K562 (cell line): ENCODE results near the gene RNASEH1. TPM values are rescaled to one million over a fixed set of nuclear protein-coding genes. Genes with fewer than 3 reads are reported as not detected.

Source experiments
- JUN ChIP-seq, 2 experiments: sonication (generic) in 1 of 2; formaldehyde crosslinking in 1 of 2; IDR thresholded peaks; 2 replicates each; pipeline versions ENCODE4 v1.6.1 to v1.8.0; 2012 to 2022; ENCODE audit warnings: borderline replicate concordance in 2 of 2, mild to moderate bottlenecking in 2 of 2, improper control_type of control experiment in 1 of 2, low read depth in 1 of 2, low read length in 1 of 2, missing genetic modification reagents in 1 of 2
- MCM7 ChIP-seq, 2 experiments: fragments of 450-650 bp; IDR thresholded peaks; 2 replicates each; pipeline ENCODE4 v1.6.1; 2016 to 2018
- RBBP5 ChIP-seq: fragments of 200-600 bp; sonication (generic); IDR thresholded peaks from 2 replicates; pipeline ENCODE4 v1.6.1; 2012; ENCODE audit warnings: borderline replicate concordance, mild to moderate bottlenecking, low read length, control low read depth, inconsistent platforms; ENCODE audit not compliant: insufficient read depth, poor library complexity, severe bottlenecking
- RFX5 ChIP-seq: IDR thresholded peaks from 2 replicates; pipeline ENCODE4 v1.6.1; 2011; ENCODE audit warnings: low read depth, mild to moderate bottlenecking, improper control_type of control experiment, low read length
- SIN3B ChIP-seq: fragments of 450-650 bp; IDR thresholded peaks from 2 replicates; pipeline ENCODE4 v1.6.1; 2017; ENCODE audit warnings: low read depth, mild to moderate bottlenecking, moderate library complexity
- SREBF1 ChIP-seq: fragments of 150-350 bp; IDR thresholded peaks from 2 replicates; pipeline ENCODE4 v1.6.1; 2014; ENCODE audit warnings: antibody characterized with exemption, low read depth, low read length, borderline replicate concordance
- UBTF ChIP-seq, 2 experiments: IDR thresholded peaks; 2 replicates each; pipeline ENCODE4 v1.6.1; 2012; ENCODE audit warnings: improper control_type of control experiment in 2 of 2, low read depth in 2 of 2, low read length in 2 of 2, borderline replicate concordance in 1 of 2
- VEZF1 ChIP-seq: fragments of 200-800 bp; sonication (Bioruptor generic); IDR thresholded peaks from 2 replicates; pipeline ENCODE4 v1.6.1; 2017; ENCODE audit warnings: missing genetic modification characterization, missing compliant biosample characterization
- ZBTB5 ChIP-seq: fragments of 450-650 bp; IDR thresholded peaks from 2 replicates; pipeline ENCODE4 v1.6.1; 2017; ENCODE audit warnings: antibody characterized with exemption
- polyA plus RNA-seq, 8 experiments: library from polyadenylated mRNA; depleted of rRNA in 4 of 8; stranded (reverse) in 5 of 8; unstranded in 3 of 8; fragments of >200 nt; fragmentation: Nextera tagmentation in 2 of 8; fragmentation: Illumina TruSeq in 1 of 8; extraction: Ambion mirVana in 2 of 8; extraction: Trizol in 1 of 8; gene quantifications; 2 replicates each; pipeline versions ENCODE4 v1.2.1 to v1.2.3, GENCODE V29; 2011 to 2014; ENCODE audit warnings: inconsistent platforms in 1 of 8, missing spikeins in 1 of 8
- total RNA-seq, 7 experiments: library from RNA; depleted of rRNA in 6 of 7; stranded (reverse); fragments of >200 nt in 6 of 7; fragmentation: Illumina TruSeq in 2 of 7; extraction: Trizol in 2 of 7; gene quantifications; 2 replicates each; pipeline versions ENCODE4 v1.2.1 to v1.2.3, GENCODE V29; 2011 to 2021; ENCODE audit warnings: low replicate concordance in 1 of 7
- TF ChIP-seq, protein P1 (sequence below): fragments of 450-650 bp; formaldehyde crosslinking; IDR thresholded peaks from 2 replicates; pipeline ENCODE4 v1.4.0; 2022; ENCODE audit warnings: mild to moderate bottlenecking, moderate library complexity
- TF ChIP-seq, protein P2 (sequence below): fragments of 250-450 bp; sonication (Bioruptor Pico); IDR thresholded peaks from 2 replicates; pipeline ENCODE4 v1.5.0; 2021
- TF ChIP-seq, protein P3 (sequence below): sonication (generic); formaldehyde crosslinking; IDR thresholded peaks from 2 replicates; pipeline ENCODE4 v1.9.0; 2022; ENCODE audit warnings: mild to moderate bottlenecking, missing genetic modification reagents

Gene RNASEH1
- total and polyA plus RNA-seq, 9 of the 15 experiments (the other 6 are each of a cell fraction or from before 2014, with no cell fraction given), result 25.7 to 47.5 (median 42.8) TPM

DNA sequence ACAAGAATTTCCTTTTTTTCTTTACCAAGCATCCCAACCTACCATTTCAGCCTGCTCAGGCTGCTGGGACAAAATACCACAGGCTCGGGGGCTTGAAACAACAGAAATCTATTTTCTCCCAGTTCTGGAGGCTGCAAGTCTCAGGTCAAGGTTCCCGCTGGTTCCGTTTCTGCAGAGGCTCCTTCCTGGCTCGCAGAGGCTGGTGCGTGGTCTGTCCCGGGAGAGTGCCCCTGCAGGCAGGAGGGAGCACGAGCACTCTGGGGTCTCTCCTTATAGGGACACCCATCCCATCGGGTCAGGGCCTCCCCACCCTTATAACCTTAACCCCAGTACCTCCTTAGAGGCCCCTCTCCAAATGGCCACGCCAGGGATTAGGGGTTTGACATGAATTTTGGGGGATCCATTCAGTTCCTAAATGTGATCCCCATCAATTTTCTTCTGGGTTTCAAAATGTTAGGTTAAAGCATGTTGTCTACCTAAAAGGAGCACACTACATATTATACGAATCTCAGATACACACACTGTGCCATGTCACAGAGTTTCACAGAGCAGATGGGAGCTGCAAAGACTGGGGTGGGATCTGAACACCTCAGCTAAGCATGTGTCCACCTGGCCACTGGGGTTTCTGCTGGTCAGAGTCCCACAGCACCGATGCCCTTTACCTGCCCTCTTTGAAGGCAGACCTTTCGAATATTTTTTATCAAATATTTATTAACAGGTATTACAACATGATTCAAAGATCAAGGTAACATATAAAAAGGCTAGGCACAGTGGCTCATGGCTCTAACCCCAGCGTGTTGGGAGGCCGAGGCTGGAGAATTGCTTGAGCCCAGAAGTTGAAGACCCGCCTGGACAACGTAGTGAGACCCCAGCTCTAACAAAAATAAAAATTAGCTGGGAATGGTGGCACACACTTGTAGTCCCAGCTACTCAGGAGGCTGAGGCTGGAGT, 21.2 kb downstream of the RNASEH1 start (continued):
- no peak for TF ChIP-seq ZBTB5
- TF ChIP-seq, protein P1, sequence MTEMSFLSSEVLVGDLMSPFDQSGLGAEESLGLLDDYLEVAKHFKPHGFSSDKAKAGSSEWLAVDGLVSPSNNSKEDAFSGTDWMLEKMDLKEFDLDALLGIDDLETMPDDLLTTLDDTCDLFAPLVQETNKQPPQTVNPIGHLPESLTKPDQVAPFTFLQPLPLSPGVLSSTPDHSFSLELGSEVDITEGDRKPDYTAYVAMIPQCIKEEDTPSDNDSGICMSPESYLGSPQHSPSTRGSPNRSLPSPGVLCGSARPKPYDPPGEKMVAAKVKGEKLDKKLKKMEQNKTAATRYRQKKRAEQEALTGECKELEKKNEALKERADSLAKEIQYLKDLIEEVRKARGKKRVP (CRISPR knock-in tag), result no peak
- TF ChIP-seq, protein P2, sequence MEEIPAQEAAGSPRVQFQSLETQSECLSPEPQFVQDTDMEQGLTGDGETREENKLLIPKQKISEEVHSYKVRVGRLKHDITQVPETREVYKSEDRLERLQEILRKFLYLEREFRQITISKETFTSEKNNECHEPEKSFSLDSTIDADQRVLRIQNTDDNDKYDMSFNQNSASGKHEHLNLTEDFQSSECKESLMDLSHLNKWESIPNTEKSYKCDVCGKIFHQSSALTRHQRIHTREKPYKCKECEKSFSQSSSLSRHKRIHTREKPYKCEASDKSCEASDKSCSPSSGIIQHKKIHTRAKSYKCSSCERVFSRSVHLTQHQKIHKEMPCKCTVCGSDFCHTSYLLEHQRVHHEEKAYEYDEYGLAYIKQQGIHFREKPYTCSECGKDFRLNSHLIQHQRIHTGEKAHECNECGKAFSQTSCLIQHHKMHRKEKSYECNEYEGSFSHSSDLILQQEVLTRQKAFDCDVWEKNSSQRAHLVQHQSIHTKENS (CRISPR knock-in tag), result no peak
- peak; percentile 29; the same call in 1 of the 2 replicates for TF ChIP-seq VEZF1 (CRISPR knock-in tag)
- peak; percentile 1 for TF ChIP-seq RBBP5
- TF ChIP-seq, protein P3, sequence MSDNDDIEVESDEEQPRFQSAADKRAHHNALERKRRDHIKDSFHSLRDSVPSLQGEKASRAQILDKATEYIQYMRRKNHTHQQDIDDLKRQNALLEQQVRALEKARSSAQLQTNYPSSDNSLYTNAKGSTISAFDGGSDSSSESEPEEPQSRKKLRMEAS (CRISPR knock-in tag), result peak; percentile 54; the same call in 1 of the 2 replicates
- no peak for TF ChIP-seq MCM7 (IDR thresholded peaks at IDR 0.05)
- peak; percentile 16; the same call in 1 of the 2 replicates for TF ChIP-seq JUN (IDR thresholded peaks at IDR 0.05; ENCODE audit: borderline replicate concordance, low read depth, low read length)
- no peak for TF ChIP-seq JUN (CRISPR knock-in tag; IDR thresholded peaks at IDR 0.05; ENCODE audit: borderline replicate concordance)
- no peak for TF ChIP-seq SIN3B
- TF ChIP-seq RFX5, result no peak
- peak in 1 of 2 experiments; percentile 60; a peak in 1 of 4 replicates for TF ChIP-seq UBTF (IDR thresholded peaks at IDR 0.05; ENCODE audit: borderline replicate concordance in 1 of 2, low read depth in 2 of 2, low read length in 2 of 2)
- TF ChIP-seq SREBF1, result no peak
